Measurements from ENCODE around the gene DCLK3.

DNA sequence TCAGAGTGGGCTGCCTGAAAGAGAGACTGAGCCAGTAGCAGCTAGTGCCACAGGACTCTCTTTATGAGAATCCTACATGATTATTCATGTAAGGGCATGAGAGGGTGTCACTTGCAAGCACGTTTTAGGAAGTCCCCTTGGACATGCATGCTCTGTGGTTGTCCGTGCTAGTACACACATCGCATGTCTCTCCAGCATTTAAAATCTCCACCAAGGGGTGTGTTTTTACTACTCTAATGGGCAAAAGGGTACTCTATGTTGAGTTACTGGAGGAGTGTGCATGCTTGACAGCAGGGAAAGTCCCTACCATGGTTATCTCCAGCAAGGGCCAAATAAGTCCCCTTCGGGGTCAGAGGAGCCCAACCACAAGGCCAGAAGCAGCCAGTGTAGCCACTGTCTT is 70.7 kb downstream of the DCLK3 start:
- TF ChIP-seq, protein P1, sequence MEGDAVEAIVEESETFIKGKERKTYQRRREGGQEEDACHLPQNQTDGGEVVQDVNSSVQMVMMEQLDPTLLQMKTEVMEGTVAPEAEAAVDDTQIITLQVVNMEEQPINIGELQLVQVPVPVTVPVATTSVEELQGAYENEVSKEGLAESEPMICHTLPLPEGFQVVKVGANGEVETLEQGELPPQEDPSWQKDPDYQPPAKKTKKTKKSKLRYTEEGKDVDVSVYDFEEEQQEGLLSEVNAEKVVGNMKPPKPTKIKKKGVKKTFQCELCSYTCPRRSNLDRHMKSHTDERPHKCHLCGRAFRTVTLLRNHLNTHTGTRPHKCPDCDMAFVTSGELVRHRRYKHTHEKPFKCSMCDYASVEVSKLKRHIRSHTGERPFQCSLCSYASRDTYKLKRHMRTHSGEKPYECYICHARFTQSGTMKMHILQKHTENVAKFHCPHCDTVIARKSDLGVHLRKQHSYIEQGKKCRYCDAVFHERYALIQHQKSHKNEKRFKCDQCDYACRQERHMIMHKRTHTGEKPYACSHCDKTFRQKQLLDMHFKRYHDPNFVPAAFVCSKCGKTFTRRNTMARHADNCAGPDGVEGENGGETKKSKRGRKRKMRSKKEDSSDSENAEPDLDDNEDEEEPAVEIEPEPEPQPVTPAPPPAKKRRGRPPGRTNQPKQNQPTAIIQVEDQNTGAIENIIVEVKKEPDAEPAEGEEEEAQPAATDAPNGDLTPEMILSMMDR (IDR thresholded peaks at IDR 0.05; ENCODE audit: insufficient read depth, low read depth, low read length) = no peak
- no peak for TF ChIP-seq EZH2 (IDR thresholded peaks at IDR 0.05; ENCODE audit: insufficient read depth, low read length)
